PC-9 (cell line): ENCODE measurements around the gene INPP5A. TPM values are rescaled to one million over a fixed set of nuclear protein-coding genes. Genes with fewer than 3 reads are reported as not detected.

ENCODE experiments used
- BruUV-seq: library from RNA; stranded (reverse); fragments of 400-500 nt; replicated peaks from 2 replicates; lab custom pipeline; 2021; lab: Mats Ljungman, UMichigan
- CTCF ChIA-PET: fragments of 300-600 bp; sonication (Branson Sonifier 250); formaldehyde crosslinking; loops from one replicate; lab custom pipeline; 2022; ENCODE audit warnings: antibody characterized with exemption; lab: Charles Lee
- POLR2A ChIA-PET: fragments of 300-600 bp; sonication (Branson Sonifier 250); formaldehyde crosslinking; loops from one replicate; lab custom pipeline; 2022; ENCODE audit warnings: antibody characterized with exemption; ENCODE audit not compliant: unreplicated experiment; lab: Charles Lee
- DNase-seq, 2 experiments: peaks; one replicate each; pipeline versions ENCODE4 v3.0.0 to v3.0.0-alpha.2; 2015 to 2022; ENCODE audit warnings: mixed read lengths in 1 of 2
- H2AFZ ChIP-seq: fragments of 200-600 bp; sonication (generic); 2 replicates; pipeline ENCODE4 v1.8.1; 2017; ENCODE audit warnings: antibody characterized with exemption
- H3F3A ChIP-seq: fragments of 200-600 bp; sonication (generic); 2 replicates; pipeline ENCODE4 v1.8.1; 2017; ENCODE audit warnings: antibody characterized with exemption, mild to moderate bottlenecking, low read depth; ENCODE audit not compliant: insufficient read depth
- H3K27ac ChIP-seq: fragments of 200-600 bp; sonication (generic); 2 replicates; pipeline ENCODE4 v1.6.1; 2016; ENCODE audit warnings: mixed run types
- H3K27me3 ChIP-seq: fragments of 200-600 bp; sonication (generic); 2 replicates; pipeline ENCODE4 v1.6.1; 2016; ENCODE audit warnings: low read depth, mixed run types; ENCODE audit not compliant: insufficient read depth
- H3K36me3 ChIP-seq: fragments of 200-600 bp; sonication (generic); 2 replicates; pipeline ENCODE4 v1.6.1; 2016; ENCODE audit warnings: low read depth, mixed run types
- H3K4me1 ChIP-seq: fragments of 200-600 bp; sonication (generic); replicated peaks from 2 replicates; pipeline ENCODE4 v1.6.1; 2016; ENCODE audit warnings: mixed run types; ENCODE audit not compliant: insufficient read depth
- H3K4me2 ChIP-seq: fragments of 200-600 bp; sonication (generic); 2 replicates; pipeline ENCODE4 v1.6.1; 2017; ENCODE audit warnings: mixed run types
- H3K4me3 ChIP-seq: fragments of 200-600 bp; sonication (generic); 2 replicates; pipeline ENCODE4 v1.6.1; 2016; ENCODE audit warnings: mixed run types
- H3K79me2 ChIP-seq: fragments of 200-600 bp; sonication (generic); 2 replicates; pipeline ENCODE4 v1.6.1; 2017; ENCODE audit warnings: low read depth, mixed run types
- H3K9me2 ChIP-seq: fragments of 200-600 bp; sonication (generic); 2 replicates; pipeline ENCODE4 v1.8.1; 2017; ENCODE audit warnings: mild to moderate bottlenecking; ENCODE audit not compliant: insufficient read depth
- H3K9me3 ChIP-seq: fragments of 200-600 bp; sonication (generic); 2 replicates; pipeline ENCODE4 v1.8.1; 2016; ENCODE audit warnings: low read depth; ENCODE audit not compliant: insufficient read depth
- H4K20me1 ChIP-seq: fragments of 200-600 bp; sonication (generic); 2 replicates; pipeline ENCODE4 v1.8.1; 2017; ENCODE audit not compliant: insufficient read depth
- EZH2 ChIP-seq: fragments of 200-600 bp; sonication (generic); IDR thresholded peaks from 2 replicates; pipeline ENCODE4 v1.8.0; 2017; ENCODE audit warnings: antibody characterized with exemption, low read depth
- intact Hi-C: fragments of 100-400 bp; cut with micrococcal nuclease; formaldehyde crosslinking; loops from one replicate; pipeline ENCODE4 v1.10.0; 2022; ENCODE audit not compliant: unreplicated experiment
- total RNA-seq: library from RNA; stranded (reverse); gene quantifications from 2 replicates; pipeline ENCODE4 v1.2.3, GENCODE V29; 2021
- TF ChIP-seq, protein P1 (sequence below): fragments of 200-600 bp; sonication (generic); conservative IDR thresholded peaks from 2 replicates; pipeline ENCODE4 v1.6.1; 2017; ENCODE audit warnings: mixed run types, antibody characterized with exemption, mild to moderate bottlenecking, moderate library complexity

The INPP5A gene
- total RNA-seq, 1 experiment from 2014 or later: 18.4 TPM

DNA sequence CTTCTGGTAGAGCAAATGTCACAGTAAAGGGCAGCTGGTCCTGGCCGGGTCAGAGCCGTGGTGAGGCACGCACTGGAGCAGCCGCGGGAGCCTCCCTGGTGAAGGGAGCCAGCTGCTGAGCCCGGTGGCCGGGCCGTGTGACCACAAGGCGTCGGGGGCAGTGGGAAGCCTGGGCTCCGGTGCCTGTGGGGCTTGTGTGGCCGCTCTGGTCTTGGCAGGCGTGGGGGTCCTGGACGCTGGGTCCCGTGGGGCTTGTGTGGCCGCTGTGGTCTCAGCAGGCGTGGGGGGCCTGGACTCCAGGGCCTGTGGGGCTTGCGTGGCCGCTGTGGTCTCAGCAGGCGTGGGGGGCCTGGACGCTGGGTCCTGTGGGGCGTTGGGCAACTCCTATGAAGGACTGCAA, 191.2 kb downstream of the INPP5A start:
- no TSS peak for BruUV-seq
- ChIA-PET CTCF (no interaction called here), POLR2A (no interaction called here)
- Histone ChIP-seq H3K79me2 (no peaks in the 10 kb centered on the region), H3K4me2 (no peak overlapping the region), H3K4me3 (no peak overlapping the region), H4K20me1 (no peaks in the 10 kb centered on the region), H3K9me2 (no peaks in the 10 kb centered on the region), H3K36me3 (no peaks in the 10 kb centered on the region), H3F3A (no peaks in the 10 kb centered on the region), H3K27me3 (no peaks in the 10 kb centered on the region), H3K27ac (no peak overlapping the region), H3K4me1 (no peaks in the 10 kb centered on the region), H2AFZ (no peak overlapping the region), H3K9me3 (no peaks in the 10 kb centered on the region)
- TF ChIP-seq, protein P1, sequence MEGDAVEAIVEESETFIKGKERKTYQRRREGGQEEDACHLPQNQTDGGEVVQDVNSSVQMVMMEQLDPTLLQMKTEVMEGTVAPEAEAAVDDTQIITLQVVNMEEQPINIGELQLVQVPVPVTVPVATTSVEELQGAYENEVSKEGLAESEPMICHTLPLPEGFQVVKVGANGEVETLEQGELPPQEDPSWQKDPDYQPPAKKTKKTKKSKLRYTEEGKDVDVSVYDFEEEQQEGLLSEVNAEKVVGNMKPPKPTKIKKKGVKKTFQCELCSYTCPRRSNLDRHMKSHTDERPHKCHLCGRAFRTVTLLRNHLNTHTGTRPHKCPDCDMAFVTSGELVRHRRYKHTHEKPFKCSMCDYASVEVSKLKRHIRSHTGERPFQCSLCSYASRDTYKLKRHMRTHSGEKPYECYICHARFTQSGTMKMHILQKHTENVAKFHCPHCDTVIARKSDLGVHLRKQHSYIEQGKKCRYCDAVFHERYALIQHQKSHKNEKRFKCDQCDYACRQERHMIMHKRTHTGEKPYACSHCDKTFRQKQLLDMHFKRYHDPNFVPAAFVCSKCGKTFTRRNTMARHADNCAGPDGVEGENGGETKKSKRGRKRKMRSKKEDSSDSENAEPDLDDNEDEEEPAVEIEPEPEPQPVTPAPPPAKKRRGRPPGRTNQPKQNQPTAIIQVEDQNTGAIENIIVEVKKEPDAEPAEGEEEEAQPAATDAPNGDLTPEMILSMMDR: no peak
- no peak for TF ChIP-seq EZH2
- intact Hi-C loops: no loop called here
- DNase-seq: no peak

DNA sequence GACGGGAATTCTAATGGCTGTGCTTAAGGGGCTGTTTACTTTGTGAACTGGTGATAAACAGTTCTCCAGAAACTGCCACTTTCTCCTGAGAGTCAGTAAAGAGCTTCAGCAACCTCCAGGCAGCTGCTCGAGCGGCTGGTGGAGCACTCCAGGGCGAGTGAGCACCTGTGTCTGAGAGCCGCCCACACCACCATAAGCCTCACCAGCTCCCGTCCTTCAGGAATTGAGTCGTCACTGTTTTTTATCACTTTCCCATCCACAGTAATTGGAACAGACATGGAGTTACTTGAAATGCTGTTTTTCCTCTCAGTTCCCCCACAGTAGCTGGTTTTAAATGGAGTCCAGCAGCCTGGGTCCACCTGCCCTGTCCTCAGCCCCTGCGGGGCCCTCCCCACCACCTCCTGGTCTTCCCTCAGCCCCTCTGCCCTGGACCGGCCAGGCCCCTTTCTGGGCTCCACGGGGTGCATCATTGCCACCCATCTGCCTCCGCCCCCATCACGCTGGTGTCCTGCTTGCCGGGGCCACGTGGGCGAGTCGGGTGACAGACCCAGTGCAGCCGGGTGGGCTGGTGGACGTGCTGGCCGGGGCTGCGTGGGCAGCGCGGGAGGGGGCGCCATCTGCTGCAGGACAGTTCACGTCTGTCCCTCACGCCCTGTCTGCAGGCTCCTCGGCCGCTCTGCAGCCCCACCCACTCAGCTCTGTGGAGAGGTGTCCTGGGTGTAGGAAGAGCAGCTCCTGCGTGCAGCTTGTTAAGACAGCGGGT, 192.4 kb downstream of the INPP5A start:
- no peaks in the 10 kb centered on the region for H3F3A ChIP-seq
- no peaks in the 10 kb centered on the region for H3K27me3 ChIP-seq
- no peaks in the 10 kb centered on the region for H3K9me2 ChIP-seq
- no peaks in the 10 kb centered on the region for H3K79me2 ChIP-seq
- no peaks in the 10 kb centered on the region for H3K4me1 ChIP-seq
- H3K27ac ChIP-seq: no peak overlapping the region
- no peak overlapping the region for H3K4me2 ChIP-seq
- H3K9me3 ChIP-seq: no peaks in the 10 kb centered on the region
- BruUV-seq: no TSS peak
- H3K36me3 ChIP-seq: no peaks in the 10 kb centered on the region
- intact Hi-C loops: no loop called here
- no peak for DNase-seq
- ChIA-PET POLR2A (no interaction called here), CTCF (no interaction called here)
- no peak for TF ChIP-seq EZH2
- TF ChIP-seq, protein P1: no peak
- H2AFZ ChIP-seq: no peak overlapping the region
- H3K4me3 ChIP-seq: no peak overlapping the region
- H4K20me1 ChIP-seq: no peaks in the 10 kb centered on the region

DNA sequence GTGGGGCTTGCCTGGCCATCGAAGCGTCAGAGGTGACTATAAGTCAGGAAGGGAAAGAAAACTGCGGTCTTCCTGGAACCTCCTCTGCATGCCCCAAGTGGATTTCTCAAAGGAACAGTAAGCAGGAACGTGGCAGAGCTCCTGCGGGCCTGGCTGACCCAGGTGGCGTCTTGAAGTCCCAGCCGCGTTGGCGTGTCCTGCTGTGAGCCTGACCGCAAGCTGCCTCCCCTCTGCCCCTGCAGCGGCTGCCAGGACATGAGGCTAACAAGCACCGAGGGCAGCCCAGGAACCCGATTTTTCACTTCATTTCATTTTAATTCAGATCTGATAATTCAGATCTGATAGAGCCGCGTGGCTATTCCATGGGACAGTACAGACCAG, 193.0 kb downstream of the INPP5A start:
- TF ChIP-seq EZH2: no peak
- TF ChIP-seq, protein P1: no peak
- no TSS peak for BruUV-seq
- Histone ChIP-seq H2AFZ (no peak overlapping the region), H4K20me1 (no peaks in the 10 kb centered on the region), H3K27me3 (no peaks in the 10 kb centered on the region), H3K4me1 (no peaks in the 10 kb centered on the region), H3K4me3 (no peak overlapping the region), H3K36me3 (no peaks in the 10 kb centered on the region), H3K27ac (no peak overlapping the region), H3K9me3 (no peaks in the 10 kb centered on the region), H3K79me2 (no peaks in the 10 kb centered on the region), H3K9me2 (no peaks in the 10 kb centered on the region), H3F3A (no peaks in the 10 kb centered on the region), H3K4me2 (no peak overlapping the region)
- intact Hi-C loops: no loop called here
- ChIA-PET CTCF (no interaction called here), POLR2A (no interaction called here)
- DNase-seq: no peak
